NCI-H146 (cell line): ENCODE data around the gene SARS2.
"Not testable (repeated sequence)": the region's sequence is repeated elsewhere in the genome, so short reads cannot be mapped to it uniquely, and the experiment has no call there.

Source experiments
- DNase-seq: peaks from one replicate; lab custom pipeline; 2025; lab: John Stamatoyannopoulos, UW

The SARS2 gene, protein sequence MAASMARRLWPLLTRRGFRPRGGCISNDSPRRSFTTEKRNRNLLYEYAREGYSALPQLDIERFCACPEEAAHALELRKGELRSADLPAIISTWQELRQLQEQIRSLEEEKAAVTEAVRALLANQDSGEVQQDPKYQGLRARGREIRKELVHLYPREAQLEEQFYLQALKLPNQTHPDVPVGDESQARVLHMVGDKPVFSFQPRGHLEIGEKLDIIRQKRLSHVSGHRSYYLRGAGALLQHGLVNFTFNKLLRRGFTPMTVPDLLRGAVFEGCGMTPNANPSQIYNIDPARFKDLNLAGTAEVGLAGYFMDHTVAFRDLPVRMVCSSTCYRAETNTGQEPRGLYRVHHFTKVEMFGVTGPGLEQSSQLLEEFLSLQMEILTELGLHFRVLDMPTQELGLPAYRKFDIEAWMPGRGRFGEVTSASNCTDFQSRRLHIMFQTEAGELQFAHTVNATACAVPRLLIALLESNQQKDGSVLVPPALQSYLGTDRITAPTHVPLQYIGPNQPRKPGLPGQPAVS

DNA sequence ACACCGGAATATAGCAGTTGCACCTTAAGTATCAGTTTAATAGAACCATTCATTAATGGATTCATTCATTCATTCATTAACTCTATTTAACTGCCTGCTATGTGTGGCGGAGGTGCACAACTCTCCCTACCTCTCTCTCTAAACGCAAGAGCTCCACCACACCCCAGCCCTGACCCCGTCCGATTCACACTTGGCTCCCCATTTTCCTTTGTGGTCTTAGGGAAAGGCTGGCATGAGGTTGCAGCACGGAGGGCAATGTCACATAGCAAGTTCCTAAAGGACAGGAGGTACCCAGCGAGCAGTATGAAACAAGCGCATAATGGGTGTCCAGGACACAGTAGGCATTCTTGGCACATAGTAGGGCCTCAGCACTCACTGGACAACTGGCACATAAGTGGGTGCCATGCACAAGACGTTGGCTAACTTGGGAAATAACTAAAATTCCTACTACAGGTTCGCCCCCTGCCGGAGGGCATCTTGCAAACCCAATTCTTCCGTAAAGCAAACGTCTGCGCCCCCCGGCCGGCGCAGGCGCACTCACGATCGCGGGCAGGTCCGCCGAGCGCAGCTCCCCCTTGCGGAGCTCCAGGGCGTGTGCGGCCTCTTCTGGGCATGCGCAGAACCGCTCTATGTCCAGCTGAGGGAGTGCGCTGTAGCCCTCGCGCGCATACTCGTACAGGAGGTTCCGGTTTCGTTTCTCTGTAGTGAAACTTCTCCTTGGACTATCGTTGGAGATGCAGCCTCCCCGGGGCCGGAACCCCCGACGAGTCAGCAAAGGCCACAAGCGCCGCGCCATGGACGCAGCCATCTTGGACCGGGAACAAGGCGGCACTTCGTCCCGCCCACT lies at the start of gene SARS2:
Gene SARS2, minus strand, starts transcription at position 835 of the 847 bp plus-strand sequence. Its CDS starts 27 bp downstream, at position 808.
- peak; percentile 97 for DNase-seq

DNA sequence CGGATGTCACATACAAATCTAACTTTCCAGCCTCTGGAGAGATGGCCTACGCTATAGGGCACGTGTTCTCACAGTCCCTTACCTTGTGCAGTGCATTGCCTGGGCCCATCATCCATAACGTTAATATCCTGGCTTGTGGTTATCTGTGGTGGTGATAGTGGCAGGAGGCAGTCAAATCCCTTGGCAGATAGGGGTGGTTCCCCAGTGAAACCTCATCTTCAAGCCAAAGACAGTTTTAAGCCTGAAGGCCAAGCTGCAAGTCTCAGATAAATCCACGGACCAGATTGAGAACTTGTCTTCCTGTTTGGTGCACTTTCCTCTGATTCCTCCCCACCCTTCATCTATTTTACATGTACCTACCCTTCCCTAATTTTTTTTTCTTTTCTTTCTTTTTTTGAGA lies 49.2 kb upstream of the SARS2 start:
- DNase-seq: no peak

DNA sequence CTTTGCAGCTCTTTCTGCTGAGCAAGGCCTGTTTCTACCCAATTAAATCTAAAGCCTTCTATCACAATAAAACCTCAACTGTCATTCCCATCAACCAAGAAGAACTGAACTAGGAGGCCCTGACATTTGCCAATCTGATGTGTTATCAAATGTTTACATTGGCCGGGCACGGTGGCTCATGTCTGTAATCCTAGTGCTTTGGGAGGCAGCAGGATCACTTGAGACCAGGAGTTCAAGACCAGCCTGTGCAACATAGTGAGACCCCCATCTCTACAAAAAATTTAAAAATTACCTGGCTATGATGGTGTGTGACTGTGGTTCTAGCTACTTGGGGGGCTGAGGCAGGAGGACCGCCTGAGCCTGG lies 47.7 kb upstream of the SARS2 start:
- no peak for DNase-seq

DNA sequence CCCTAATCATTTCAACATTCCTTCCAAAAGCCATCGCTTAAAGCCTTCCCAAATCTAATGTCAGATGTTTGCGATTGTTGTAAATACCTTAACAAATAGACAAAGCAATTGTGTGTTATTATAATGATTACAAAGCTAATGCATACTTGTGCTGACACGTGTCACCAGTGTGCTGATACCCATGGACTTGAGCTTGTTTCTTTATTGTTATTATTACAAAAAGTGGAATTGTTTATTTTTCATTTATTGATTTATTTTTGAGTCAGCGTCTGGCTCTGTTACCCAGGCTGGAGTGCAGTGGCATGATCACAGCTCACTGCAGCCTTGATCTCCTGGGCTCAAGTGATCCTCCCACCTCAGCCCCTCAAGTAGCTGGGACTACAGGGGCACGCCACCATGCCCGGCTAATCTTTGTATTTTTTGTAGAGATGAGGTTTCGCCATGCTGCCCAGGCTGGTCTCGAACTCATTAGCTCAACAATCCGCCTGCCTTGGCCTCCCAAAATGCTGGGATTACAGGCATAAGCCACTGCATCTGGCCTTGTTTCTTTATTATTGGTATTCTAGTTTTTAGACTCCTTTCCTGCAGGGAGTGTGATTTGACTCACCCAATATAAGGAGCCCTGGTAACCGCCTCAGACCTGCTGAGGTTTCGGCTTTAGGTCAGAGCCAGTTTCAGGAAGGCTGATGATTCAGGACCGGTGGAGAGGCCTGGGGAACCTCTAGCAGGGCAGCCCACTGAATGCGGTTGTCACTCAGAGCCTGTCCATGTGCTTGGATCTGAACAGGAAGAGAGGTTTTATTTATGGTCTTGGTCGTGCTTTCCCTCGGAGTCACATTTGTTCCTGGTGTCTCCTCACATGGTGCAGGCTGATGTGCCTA lies 47.1 kb upstream of the SARS2 start:
- DNase-seq: no peak

DNA sequence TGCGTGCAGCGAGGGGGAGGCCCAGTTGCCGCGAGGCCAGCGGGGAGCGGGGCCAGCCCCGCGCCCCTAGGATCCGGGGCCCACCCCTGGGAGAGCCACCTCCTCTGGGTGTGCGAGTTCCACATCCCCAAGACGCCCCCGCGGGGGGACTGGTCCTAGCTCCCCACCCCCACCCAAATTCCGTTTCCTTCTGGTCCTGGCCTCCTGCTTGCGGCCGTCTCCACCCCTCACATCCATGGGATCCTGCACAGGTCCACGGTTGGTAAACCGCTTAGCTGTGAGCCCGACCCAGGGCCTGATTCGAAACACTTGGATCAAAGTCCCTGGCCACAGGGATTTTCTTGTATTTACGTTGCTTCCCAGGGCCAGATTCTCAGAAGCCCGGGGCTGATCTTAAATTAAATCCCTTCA lies 45.3 kb upstream of the SARS2 start:
- peak; percentile 43 for DNase-seq

DNA sequence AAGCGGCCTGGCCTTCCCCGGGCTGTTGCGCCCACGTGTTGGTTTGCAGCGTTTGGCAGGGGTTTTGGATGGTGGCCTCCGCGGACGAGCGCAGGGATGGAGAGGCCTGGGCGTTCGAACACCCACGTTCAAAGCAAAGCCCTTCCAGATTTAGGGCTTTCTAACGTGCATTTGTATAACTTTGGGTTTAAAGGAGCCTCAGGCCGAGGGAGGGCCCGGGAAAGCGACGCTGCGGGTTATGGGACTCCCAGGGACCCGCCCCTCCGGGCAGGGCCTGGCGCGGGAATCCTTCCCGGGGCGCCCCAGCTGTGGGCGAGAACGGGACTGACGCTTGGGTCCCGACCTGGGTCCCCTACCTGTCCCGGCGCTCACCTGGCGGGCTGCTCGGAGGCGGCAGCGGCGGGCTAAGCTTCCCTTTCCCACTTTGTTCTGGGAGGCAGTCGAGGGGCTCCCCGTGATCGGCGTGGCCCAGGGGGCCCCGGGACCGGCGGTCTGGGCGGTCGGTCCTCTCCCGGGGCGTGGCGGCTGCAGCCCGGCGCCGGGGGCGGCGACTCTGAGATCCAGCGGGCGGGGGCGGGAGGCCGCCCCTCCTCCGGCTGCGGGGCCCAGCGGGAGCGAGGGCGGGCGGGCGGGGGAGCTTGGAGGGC lies 44.8 kb upstream of the SARS2 start, which contains the start of gene FBXO17:
Gene FBXO17, minus strand, starts transcription at position 529 of the 647 bp plus-strand sequence. CDS start 25,423 bp downstream, outside the sequence.
- DNase-seq: peak; percentile 43

DNA sequence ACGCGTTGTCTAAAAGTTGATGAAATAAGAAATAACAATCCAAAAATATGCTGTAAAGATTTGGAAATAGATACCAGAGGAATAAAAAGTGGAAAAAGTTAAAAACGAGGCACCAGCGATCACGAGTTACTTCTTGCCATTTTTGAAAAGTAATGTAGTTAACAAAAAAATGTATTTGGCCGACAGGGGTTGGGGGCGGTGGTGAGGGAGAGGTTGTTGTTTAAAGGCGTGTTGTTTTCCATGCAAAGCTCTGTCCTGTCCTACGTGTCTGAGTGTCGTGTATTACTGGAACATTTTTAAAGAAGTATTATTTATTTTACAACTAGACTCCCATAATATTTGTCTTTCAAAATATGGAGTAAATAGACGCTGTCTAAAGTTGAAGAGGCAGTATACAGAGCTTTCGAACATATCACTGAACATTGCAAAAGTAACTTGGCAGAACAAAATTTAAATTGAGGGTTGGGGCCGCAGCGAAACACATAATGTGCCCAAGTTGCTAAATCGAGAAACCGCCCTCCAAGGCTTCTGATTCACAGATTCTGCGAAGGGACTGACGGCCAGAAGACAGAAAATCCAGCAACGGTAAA lies 44.2 kb upstream of the SARS2 start:
- no peak for DNase-seq

DNA sequence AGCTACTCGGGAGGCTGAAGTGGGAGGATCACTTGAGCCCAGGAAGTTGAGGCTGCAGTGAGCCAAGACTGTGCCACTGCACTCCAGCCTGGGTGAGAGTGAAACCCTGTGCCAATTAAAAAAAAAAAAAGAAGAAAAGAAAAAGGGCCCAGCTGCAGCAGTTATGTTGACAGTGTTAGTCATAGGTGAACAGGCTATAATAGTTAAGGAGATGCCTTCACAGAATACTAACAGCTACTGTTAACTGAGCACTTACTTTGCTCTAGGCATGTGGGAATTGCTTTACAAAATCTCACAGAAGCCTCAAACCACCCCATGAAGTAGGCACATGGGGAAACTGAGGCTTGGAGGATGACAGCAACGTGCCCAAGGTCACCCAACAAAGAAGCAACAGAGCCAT lies 41.1 kb upstream of the SARS2 start:
- no peak for DNase-seq

DNA sequence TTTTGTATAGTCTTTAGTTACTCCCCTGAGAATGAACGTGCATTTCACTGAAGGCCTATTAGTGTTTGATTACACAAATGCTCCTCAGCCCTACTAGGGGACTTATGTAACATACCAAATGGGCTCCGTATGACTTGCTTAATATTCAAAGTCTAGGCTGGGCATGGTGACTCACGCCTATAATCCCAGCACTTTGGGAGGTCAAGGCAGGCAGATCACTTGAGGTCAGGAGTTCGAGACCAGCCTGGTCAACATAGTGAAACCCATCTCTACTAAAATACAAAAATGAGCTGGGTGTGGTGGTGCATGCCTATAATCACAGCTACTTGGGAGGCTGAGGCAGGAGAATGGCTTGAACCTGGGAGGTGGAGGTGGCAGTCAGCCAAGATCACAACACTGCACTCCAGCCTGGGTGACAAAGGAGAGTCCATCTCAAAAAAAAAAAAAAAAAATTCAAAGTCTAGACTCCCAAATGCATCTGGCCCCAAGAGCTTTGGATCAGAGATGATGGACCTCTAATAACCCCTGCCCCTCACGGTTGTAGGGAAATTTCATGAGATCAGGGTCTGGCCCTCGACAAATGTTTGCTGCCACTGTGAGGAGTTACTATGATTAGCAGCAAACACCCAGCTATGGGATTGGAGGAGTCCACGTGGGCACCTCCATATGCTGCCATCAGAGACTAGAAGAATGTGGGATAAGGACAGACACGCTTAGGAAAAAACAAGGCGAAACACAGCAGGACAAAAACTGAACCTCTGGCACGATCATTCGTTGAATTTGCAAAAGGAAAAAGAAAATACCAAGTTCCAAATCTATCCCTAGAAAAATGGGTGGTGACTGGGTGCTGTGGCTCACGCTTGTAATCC lies 40.3 kb upstream of the SARS2 start:
- DNase-seq: no peak

DNA sequence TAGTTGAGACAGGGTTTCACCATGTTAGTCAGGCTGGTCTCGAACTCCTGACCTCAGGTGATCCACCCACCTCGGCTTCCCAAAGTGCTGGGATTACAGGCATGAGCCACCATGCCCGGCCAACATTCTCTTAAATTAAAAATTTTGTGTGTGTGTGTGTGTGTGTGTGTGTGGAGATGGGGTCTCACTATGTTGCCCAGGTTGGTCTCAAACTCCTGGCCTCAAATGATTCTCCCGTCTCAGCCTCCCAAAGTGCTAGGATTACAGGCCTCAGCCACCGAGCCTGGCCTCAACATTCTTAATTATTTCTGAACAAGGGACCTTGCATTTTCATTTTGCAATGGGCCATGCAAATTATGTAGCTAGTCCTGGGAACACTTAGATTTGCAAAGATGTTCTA lies 35.6 kb upstream of the SARS2 start:
- not testable (repeated sequence) for DNase-seq

DNA sequence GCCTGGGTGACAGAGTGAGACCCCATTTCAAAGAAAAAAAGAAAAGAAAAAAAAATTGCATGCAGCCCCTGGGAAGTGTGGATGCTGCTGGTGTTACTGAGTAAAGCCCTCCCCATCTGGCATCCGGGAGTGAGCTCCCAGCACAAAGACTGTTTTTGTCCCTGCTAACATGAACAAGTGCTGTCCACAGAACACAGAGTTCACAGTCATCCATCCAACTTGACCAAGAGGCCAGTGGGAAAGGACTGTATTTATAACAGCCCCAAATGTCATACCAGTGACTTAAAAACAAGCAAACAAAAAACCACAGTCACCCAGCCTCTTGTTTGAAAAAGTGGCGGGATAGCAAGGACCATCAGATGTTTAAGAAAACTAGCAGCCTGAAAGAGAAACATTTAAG lies 34.2 kb upstream of the SARS2 start:
- DNase-seq: no peak

DNA sequence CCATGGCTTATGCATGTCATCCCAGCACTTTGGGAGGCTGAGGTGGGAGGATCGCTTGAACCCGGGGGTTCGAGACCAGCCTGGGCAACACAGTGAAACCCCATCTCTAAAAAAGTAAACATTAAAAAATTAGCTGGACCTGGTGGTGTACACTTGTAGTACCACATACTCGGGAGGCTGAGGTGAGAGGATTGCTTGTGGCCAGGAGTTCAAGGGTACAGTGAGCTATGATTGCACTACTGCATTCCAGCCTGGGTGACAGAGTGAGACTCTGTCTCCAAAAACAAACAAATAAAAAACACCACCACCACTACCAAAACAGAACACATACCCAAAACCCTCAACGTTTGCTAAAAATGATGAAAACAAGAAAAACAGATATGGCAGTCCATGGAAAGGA lies 29.1 kb upstream of the SARS2 start:
- no peak for DNase-seq

DNA sequence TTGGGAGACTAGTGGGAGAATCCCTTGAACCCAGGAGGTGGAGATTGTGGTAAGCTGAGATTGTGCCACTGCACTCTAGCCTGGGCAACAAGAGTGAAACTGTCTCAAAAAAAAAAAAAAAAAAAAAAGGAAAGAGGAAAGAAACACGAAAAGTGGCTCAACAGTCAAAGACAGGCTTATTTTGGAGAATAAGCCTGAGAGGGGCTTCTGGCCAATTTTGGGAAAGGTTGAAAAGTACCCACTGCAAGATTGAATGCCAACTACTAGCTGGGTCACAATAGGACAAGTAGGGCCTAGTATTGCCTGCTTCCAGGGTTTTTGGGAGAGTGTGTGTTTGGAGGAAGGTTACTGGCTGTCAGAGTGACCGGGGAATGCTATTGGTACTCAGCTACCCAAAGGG lies 27.7 kb upstream of the SARS2 start:
- no peak for DNase-seq

DNA sequence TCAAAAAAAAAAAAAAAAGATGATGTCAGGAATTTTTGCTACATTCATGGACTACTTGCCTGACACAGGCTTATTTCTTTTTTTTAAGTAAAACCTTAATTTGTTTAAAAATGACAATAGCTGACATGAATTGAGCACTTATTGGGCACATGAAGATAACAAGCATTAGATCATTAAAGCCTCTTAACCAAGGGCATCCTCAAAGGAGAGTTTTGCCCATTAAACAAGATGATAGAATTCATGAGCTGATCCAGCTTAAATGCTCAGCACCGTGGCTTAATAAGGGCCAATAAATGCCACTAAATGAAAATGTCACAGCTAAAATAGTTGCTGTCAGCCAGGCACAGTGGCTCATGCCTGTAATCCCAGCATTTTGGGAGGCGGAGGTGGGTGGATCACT lies 25.7 kb upstream of the SARS2 start:
- DNase-seq: no peak

DNA sequence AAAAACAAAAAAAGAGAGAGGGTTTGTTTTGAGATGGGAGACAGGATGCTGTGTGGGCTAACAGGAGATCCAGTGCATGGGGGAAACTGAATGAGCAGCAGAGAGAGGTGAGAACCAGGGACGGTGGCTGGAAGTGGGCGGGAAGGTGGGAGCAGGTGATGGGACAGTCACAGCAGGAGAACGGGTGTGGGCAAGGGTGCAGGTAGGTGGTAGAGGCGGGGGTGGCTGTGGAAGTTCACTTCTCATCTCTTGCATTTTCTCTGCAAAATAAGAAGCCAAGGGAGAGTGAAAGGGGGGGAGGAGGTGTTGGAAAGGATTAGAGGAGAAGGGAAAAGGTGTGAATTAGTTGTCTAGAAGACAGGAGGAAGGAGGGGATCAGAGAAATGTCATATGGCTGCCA lies 23.1 kb upstream of the SARS2 start:
- no peak for DNase-seq

DNA sequence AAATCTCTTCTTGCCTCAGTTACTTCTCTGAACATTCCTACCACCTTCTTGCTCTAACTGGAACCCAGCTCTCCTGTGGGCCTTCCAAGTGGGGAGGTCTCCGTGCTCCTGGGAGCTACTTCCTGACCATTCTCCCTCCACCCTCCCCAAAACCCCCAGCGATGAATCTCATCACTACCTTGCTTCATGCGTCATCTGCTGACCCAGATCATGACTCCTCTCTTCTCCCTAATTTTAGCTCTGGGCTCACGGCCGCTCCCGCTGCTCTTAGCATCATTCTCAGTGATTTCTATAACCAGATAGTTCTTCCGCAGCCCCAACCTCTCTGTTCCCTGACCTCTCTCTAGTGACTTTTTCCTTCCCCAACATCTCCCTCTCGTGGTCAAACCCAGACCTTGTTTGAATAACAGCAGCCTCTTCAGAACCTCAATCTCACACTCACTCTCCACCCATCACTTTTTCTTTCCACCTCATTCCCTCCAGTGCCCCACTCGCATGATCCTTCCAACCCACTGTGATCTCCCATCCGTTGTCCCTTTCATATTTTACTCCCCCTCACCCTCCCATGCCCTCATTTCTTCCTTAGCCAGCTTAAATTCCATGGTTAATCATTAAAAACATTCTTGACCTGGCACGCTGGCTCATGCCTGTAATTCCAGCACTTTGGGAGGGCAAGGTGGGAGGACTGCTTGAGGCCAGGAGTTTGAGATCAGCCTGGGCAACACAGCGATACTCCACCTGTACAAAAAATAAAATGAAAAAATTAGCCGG lies 22.0 kb upstream of the SARS2 start:
- peak; percentile 66 for DNase-seq

DNA sequence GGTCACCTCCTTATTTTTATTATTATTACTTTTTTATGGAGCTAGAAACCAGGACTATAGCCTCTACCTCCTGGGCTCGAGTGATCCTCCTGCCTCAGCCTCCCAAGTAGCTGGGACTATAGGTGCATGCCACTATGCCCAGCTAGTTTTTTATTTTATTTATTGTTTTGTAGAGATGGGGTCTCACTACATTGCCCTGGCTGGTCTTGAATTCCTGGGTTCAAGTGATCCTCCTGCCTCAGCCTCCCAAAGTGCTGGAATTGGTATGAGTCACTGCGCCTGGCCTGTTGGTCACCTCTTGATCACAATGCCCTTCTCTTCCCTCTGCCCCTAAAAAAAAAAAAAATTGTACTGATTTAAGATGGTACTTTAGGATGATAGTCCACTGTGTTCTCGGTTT lies 20.6 kb upstream of the SARS2 start:
- no peak for DNase-seq

DNA sequence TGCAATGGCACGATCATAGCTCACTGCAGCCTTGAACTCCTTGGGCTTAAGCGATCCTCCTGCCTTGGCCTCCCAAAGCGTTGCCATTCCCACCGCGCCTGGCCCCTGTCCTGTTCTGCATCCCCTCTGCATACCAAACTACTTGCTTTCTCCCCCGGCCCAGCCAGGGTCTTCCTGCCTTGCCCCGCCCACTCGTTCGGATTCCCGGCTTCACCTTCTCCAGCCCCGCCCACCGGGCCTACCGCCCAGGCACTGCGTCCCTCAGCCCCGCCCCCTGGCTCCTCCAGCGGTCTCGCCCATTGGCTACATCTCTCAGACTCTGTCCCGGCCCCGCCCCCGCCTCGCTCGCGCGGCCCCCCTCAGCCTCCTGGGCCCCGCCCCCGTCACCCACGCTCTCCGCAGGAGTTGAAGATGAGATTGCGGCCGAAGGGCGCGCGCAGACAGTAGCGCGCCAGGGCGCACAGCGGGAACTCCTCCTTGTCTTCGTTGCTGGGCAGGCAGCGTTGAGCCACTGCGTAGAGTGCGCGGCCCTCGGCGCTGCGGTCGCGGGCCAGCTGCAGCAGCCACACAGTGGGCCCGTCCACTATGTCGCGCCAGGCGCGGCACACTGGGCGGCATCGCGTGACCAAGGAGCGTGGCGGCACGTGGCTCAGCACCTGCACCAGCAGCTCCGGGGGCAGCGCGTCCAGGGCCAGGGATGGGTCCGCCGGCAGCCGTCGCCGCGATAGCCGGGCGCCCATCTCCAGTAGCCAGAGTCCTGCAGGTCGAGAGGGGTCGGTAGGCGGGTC lies 19.2 kb upstream of the SARS2 start:
- DNase-seq: peak; percentile 96
